HepG2 (cell line): ENCODE measurements around the gene CDC42EP3. TPM values are rescaled to one million over a fixed set of nuclear protein-coding genes. Genes with fewer than 3 reads are reported as not detected.

ENCODE experiments used
- ARID4A ChIP-seq: sonication (generic); formaldehyde crosslinking; IDR thresholded peaks from 2 replicates; pipeline ENCODE4 v1.5.0; 2020; ENCODE audit warnings: mild to moderate bottlenecking, missing genetic modification reagents, borderline replicate concordance
- CBX2 ChIP-seq, 2 experiments: fragments of 200-600 bp in 1 of 2; sonication (generic); formaldehyde crosslinking in 1 of 2; IDR thresholded peaks; 2 replicates each; pipeline versions ENCODE4 v1.7.0 to v1.8.1; 2018 to 2022; ENCODE audit warnings: low read depth in 2 of 2, low read length in 1 of 2, mild to moderate bottlenecking in 1 of 2, missing genetic modification reagents in 1 of 2
- HMGXB4 ChIP-seq, 2 experiments: sonication (generic) in 1 of 2; formaldehyde crosslinking in 1 of 2; IDR thresholded peaks; 2 replicates each; pipeline versions ENCODE4 v1.4.0 to v1.6.1; 2018 to 2020; ENCODE audit warnings: missing genetic modification reagents in 2 of 2, borderline replicate concordance in 1 of 2, low read depth in 1 of 2, mild to moderate bottlenecking in 1 of 2, missing biosample characterization in 1 of 2
- HOXD1 ChIP-seq: sonication (generic); formaldehyde crosslinking; IDR thresholded peaks from 2 replicates; pipeline ENCODE4 v1.5.0; 2020; ENCODE audit warnings: missing genetic modification reagents
- POGK ChIP-seq: sonication (generic); formaldehyde crosslinking; conservative IDR thresholded peaks from 2 replicates; pipeline ENCODE4 v1.8.0; 2022; ENCODE audit warnings: mild to moderate bottlenecking, moderate library complexity, missing genetic modification reagents
- RBFOX2 ChIP-seq: fragments of 200-400 bp; formaldehyde crosslinking; IDR thresholded peaks from 2 replicates; pipeline ENCODE4 v1.6.1; 2017; ENCODE audit warnings: low read depth, mild to moderate bottlenecking, low read length
- TBX3 ChIP-seq: fragments of 450-650 bp; IDR thresholded peaks from 2 replicates; pipeline ENCODE4 v1.6.1; 2017; ENCODE audit warnings: antibody characterized with exemption, mild to moderate bottlenecking, inconsistent platforms, borderline replicate concordance
- ZEB1 ChIP-seq: IDR thresholded peaks from 2 replicates; pipeline ENCODE4 v1.6.1; 2012; ENCODE audit warnings: mild to moderate bottlenecking, low read depth, inconsistent platforms; ENCODE audit not compliant: insufficient replicate concordance
- ZNF460 ChIP-seq: sonication (generic); formaldehyde crosslinking; IDR thresholded peaks from 2 replicates; pipeline ENCODE4 v1.5.1; 2020; ENCODE audit warnings: missing genetic modification reagents, mild to moderate bottlenecking, borderline replicate concordance
- ZNF850 ChIP-seq: sonication (generic); formaldehyde crosslinking; conservative IDR thresholded peaks from 2 replicates; pipeline ENCODE4 v1.9.0; 2021; ENCODE audit warnings: mild to moderate bottlenecking, missing genetic modification reagents
- polyA plus RNA-seq, 8 experiments: library from polyadenylated mRNA; depleted of rRNA in 3 of 8; stranded (reverse) in 7 of 8; unstranded in 1 of 8; fragments of >200 nt; fragmentation: Illumina TruSeq in 4 of 8; extraction: Trizol in 4 of 8; gene quantifications; 2 replicates each; pipeline versions ENCODE4 v1.2.1 to v1.2.3, GENCODE V29; 2011 to 2016; ENCODE audit warnings: low read depth in 4 of 8, missing spikeins in 1 of 8, mixed read lengths in 1 of 8; ENCODE audit not compliant: insufficient read depth in 1 of 8
- total RNA-seq, 5 experiments: library from RNA; depleted of rRNA; stranded (reverse); fragments of >200 nt; fragmentation: Illumina TruSeq; extraction: Trizol; gene quantifications; 2 replicates each; pipeline ENCODE4 v1.2.3, GENCODE V29; 2016; ENCODE audit warnings: low read depth in 1 of 5
- TF ChIP-seq, protein P1 (sequence below): sonication (generic); formaldehyde crosslinking; IDR thresholded peaks from 2 replicates; pipeline ENCODE4 v1.8.0; 2023; ENCODE audit warnings: mild to moderate bottlenecking, missing genetic modification reagents
- TF ChIP-seq, protein P2 (sequence below): sonication (generic); formaldehyde crosslinking; IDR thresholded peaks from 2 replicates; pipeline ENCODE4 v1.4.0; 2020; ENCODE audit warnings: missing genetic modification reagents, borderline replicate concordance

CDC42EP3 gene
- total and polyA plus RNA-seq, 2 of the 13 experiments (the other 11 are each of a cell fraction or from before 2014, with no cell fraction given) = 0.01 TPM; not detected in 1

- TF ChIP-seq ARID4A (CRISPR knock-in tag) (no peak), CBX2 (IDR thresholded peaks at IDR 0.05; ENCODE audit: low read depth, low read length) (no peak), CBX2 (CRISPR knock-in tag; IDR thresholded peaks at IDR 0.05; ENCODE audit: low read depth) (no peak), ZEB1 (no peak), ZNF850 (CRISPR knock-in tag) (no peak), HMGXB4 (CRISPR knock-in tag; IDR thresholded peaks at IDR 0.05; ENCODE audit: borderline replicate concordance in 1 of 2, low read depth in 1 of 2) (no peak), TBX3 (no peak), RBFOX2 (no peak), ZNF460 (CRISPR knock-in tag) (no peak), POGK (CRISPR knock-in tag) (no peak), HOXD1 (no peak)
- TF ChIP-seq, protein P1, sequence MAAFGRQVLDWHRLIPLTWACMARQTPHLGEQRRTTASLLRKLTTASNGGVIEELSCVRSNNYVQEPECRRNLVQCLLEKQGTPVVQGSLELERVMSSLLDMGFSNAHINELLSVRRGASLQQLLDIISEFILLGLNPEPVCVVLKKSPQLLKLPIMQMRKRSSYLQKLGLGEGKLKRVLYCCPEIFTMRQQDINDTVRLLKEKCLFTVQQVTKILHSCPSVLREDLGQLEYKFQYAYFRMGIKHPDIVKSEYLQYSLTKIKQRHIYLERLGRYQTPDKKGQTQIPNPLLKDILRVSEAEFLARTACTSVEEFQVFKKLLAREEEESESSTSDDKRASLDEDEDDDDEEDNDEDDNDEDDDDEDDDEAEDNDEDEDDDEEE (CRISPR knock-in tag) = no peak
- TF ChIP-seq, protein P2, sequence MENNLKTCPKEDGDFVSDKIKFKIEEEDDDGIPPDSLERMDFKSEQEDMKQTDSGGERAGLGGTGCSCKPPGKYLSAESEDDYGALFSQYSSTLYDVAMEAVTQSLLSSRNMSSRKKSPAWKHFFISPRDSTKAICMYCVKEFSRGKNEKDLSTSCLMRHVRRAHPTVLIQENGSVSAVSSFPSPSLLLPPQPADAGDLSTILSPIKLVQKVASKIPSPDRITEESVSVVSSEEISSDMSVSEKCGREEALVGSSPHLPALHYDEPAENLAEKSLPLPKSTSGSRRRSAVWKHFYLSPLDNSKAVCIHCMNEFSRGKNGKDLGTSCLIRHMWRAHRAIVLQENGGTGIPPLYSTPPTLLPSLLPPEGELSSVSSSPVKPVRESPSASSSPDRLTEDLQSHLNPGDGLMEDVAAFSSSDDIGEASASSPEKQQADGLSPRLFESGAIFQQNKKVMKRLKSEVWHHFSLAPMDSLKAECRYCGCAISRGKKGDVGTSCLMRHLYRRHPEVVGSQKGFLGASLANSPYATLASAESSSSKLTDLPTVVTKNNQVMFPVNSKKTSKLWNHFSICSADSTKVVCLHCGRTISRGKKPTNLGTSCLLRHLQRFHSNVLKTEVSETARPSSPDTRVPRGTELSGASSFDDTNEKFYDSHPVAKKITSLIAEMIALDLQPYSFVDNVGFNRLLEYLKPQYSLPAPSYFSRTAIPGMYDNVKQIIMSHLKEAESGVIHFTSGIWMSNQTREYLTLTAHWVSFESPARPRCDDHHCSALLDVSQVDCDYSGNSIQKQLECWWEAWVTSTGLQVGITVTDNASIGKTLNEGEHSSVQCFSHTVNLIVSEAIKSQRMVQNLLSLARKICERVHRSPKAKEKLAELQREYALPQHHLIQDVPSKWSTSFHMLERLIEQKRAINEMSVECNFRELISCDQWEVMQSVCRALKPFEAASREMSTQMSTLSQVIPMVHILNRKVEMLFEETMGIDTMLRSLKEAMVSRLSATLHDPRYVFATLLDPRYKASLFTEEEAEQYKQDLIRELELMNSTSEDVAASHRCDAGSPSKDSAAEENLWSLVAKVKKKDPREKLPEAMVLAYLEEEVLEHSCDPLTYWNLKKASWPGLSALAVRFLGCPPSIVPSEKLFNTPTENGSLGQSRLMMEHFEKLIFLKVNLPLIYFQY = no peak
Observed at GRCh38 chr2:37679072-37679695, 7.7 kb upstream of the CDC42EP3 start (continued).
